Small intestine (tissue), 7 donors: ENCODE results near the gene DYNC1LI1. TPM values are rescaled to one million over a fixed set of nuclear protein-coding genes. Genes with fewer than 3 reads are reported as not detected.

Experiments used
- DNase-seq, 2 donors: peaks; one replicate each; pipeline versions ENCODE4 v3.0.0 to v3.0.0-alpha.2; 2013
- FAIRE-seq: peaks from 2 replicates; lab custom pipeline; 2012; peaks lifted over from hg19 to GRCh38; lab: Jason Lieb, UNC
- H3K27ac ChIP-seq, 3 donors: one replicate each; pipeline ENCODE4 v1.5.1; 2013; ENCODE audit warnings: low read length in 2 of 3, mild to moderate bottlenecking in 2 of 3, control low read depth in 1 of 3, inconsistent platforms in 1 of 3, low read depth in 1 of 3, moderate library complexity in 1 of 3
- H3K27me3 ChIP-seq, 3 donors: one replicate each; pipeline ENCODE4 v1.6.1; 2013; ENCODE audit warnings: low read length in 3 of 3, inconsistent platforms in 1 of 3; ENCODE audit not compliant: control insufficient read depth in 3 of 3, insufficient read depth in 3 of 3
- H3K36me3 ChIP-seq, 3 donors: one replicate each; pipeline ENCODE4 v1.6.1; 2013; ENCODE audit warnings: low read length in 3 of 3, inconsistent platforms in 1 of 3, low read depth in 1 of 3, mild to moderate bottlenecking in 1 of 3, moderate library complexity in 1 of 3; ENCODE audit not compliant: control insufficient read depth in 3 of 3, insufficient read depth in 2 of 3
- H3K4me1 ChIP-seq, 3 donors: one replicate each; pipeline ENCODE4 v1.6.1; 2013; ENCODE audit warnings: low read length in 2 of 3, inconsistent platforms in 1 of 3, low read depth in 1 of 3, mild to moderate bottlenecking in 1 of 3, moderate library complexity in 1 of 3; ENCODE audit not compliant: control insufficient read depth in 3 of 3, insufficient read depth in 2 of 3
- H3K4me3 ChIP-seq, 3 donors: one replicate each; pipeline ENCODE4 v1.5.1; 2013; ENCODE audit warnings: low read length in 3 of 3, control low read depth in 1 of 3, inconsistent platforms in 1 of 3, low read depth in 1 of 3, mild to moderate bottlenecking in 1 of 3, moderate library complexity in 1 of 3
- H3K9me3 ChIP-seq, 2 donors: one replicate each; pipeline ENCODE4 v1.6.1; 2013; ENCODE audit warnings: low read depth in 1 of 2, low read length in 1 of 2; ENCODE audit not compliant: control insufficient read depth in 2 of 2, insufficient read depth in 1 of 2
- WGBS, 3 donors: extraction: QIAGEN DNeasy Blood & Tissue Kit; methylation state at CpG; one replicate each; pipeline ENCODE4 v1.1.7; 2013; 5-methylcytosine and 5-hydroxymethylcytosine counted together
- polyA plus RNA-seq, 4 donors: library from polyadenylated mRNA; stranded (reverse) in 3 of 4; unstranded in 1 of 4; fragments of 200-250 nt in 3 of 4; fragments of 120-200 nt in 1 of 4; gene quantifications; one replicate each; pipeline versions ENCODE4 v1.2.1 to v1.2.3, GENCODE V29; 2013
- donor health status: healthy with polysubstance abuse.
- donor health status: control.
- donor health status: control.
- donor health status: Bipolar disorder and iron deficiency.
- donor health status: healthy.

Gene DYNC1LI1
- polyA plus RNA-seq, 4 donors = 20.2 to 39.3 (median 26.4) TPM

DNA sequence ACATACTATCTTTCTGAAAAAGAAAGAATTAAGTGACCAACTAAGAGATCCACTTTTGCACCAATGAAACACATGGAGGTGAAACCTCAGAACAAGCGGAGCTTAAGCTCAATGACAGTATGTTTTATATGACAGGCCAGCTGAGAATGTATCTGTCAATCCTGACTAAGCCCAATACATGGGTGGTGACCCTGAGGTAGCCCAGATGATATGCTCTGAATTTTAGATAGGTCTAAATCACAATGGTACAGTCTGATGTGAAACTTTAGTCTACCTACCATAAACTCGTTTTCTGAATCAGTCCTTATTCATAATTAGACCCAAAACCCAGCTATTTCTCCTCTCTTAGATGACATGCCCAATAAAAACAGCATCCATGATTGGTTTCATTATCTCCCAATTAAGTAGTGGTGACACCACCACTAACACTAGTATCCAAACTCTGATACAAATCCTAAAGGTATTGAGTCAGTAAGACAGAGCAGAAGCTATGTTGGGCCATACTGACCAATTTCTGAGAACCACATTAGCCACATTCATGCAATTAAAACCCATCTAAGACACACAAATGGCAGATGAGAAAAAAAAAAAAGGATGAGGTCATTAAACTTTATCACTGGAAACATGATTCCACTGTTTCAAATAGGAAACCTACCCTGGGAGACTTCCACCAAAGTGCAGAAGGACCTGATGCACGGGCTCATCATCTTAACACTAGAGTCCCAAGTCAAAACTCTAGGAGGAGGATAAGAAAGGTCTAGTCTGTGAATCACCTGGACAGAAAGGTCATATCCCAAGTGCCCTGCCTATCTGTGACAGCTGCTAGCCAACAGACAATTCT is 88.6 kb downstream of the DYNC1LI1 start:
- Histone ChIP-seq H3K27ac (no peak overlapping the region), H3K4me1 (no peaks in the 10 kb centered on the region), H3K9me3 (no peaks in the 10 kb centered on the region), H3K4me3 (no peak overlapping the region), H3K27me3 (no peaks in the 10 kb centered on the region), H3K36me3 (peaks cover 2 to 18% (median 10%) of the 10 kb centered on the region in 3 donors)
- 85 to 96% (median 93%) methylated on average over 3 of the region's 3 CpGs for WGBS, 3 donors
- DNase-seq (no peak), FAIRE-seq (no peak)

GRCh38 chr3:32480604-32481003 is 90.1 kb downstream of the DYNC1LI1 start:
- DNase-seq (no peak), FAIRE-seq (no peak)
- Histone ChIP-seq H3K27me3 (no peaks in the 10 kb centered on the region), H3K27ac (no peak overlapping the region), H3K4me3 (no peak overlapping the region), H3K4me1 (no peaks in the 10 kb centered on the region), H3K9me3 (no peaks in the 10 kb centered on the region), H3K36me3 (peaks cover 0 to 9% (median 8%) of the 10 kb centered on the region in 3 donors)
- 91 to 100% (median 100%) methylated on average over 1 of the region's 1 CpG for WGBS, 3 donors

Other genes starting within 250 kb of the DYNC1LI1 start
- gene CMTM7, start 179.0 kb downstream of the DYNC1LI1 start, polyA plus RNA-seq = 1 to 10 TPM; 2.0 to 8.2 (median 4.5) TPM
- gene CMTM6, start 68.0 kb downstream of the DYNC1LI1 start, polyA plus RNA-seq = 10 to 100 TPM in 2 of 4 donors, 1 to 10 TPM in 2; 7.3 to 55.7 (median 17.6) TPM
- 10 to 100 TPM; 12.7 to 35.0 (median 15.7) TPM for gene CNOT10, start 114.3 kb upstream of the DYNC1LI1 start, polyA plus RNA-seq
- gene TRIM71, start 247.1 kb upstream of the DYNC1LI1 start, polyA plus RNA-seq = 1 to 10 TPM in 1 of 4 donors, under 1 TPM in 1, not detected in 2; 0.01 to 10.0 TPM